ENCODE measurements around the gene C2CD3. TPM values are rescaled to one million over a fixed set of nuclear protein-coding genes. Genes with fewer than 3 reads are reported as not detected.

C2CD3 gene
- total and polyA plus RNA-seq, 9 of the 15 experiments (the other 6 are each of a cell fraction or from before 2014, with no cell fraction given): 4.4 to 20.2 (median 15.4) TPM

DNA sequence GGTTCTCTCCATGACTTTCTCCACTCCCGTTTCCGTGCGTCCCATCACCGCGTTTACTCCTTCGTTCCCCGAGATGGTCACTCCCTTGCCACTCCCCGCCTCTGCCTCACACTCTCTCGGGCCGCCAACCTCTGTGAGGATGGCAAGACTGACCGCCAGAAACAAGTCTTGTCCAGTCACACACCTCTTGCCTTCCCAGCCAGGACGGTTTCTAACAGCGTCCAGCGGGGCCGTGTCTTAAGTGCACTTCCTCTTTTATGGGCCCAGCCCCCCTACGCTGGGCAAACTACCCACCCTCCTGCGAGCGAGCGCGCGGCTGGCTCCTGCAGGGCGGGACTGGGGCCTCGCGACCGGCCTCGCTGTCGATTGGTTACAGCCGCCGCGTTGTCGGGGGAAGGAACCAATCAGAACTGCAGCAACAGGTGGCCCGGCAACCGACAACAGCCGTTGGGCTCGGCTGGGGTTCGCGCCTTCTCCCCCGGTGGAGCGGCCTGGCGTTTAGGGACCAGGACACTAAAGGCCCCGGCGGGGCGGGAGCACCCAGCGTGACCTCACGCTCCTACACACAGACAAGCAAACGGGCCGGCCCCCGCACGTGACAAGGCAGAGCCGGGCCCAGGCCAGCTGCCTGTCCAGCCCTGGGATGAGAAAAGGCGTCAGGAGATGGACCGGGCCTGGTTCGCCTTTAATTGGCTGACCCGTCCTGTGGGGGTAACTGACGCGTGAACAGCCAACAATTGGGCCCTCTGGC is 187.6 kb downstream of the C2CD3 start (continued):
- TF ChIP-seq, protein P1, sequence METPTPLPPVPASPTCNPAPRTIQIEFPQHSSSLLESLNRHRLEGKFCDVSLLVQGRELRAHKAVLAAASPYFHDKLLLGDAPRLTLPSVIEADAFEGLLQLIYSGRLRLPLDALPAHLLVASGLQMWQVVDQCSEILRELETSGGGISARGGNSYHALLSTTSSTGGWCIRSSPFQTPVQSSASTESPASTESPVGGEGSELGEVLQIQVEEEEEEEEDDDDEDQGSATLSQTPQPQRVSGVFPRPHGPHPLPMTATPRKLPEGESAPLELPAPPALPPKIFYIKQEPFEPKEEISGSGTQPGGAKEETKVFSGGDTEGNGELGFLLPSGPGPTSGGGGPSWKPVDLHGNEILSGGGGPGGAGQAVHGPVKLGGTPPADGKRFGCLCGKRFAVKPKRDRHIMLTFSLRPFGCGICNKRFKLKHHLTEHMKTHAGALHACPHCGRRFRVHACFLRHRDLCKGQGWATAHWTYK (CRISPR knock-in tag; IDR thresholded peaks at IDR 0.05): peak; percentile 88
- TF ChIP-seq ILF3 (IDR thresholded peaks at IDR 0.05; ENCODE audit: borderline replicate concordance): no peak
- TF ChIP-seq BACH1 (tag; IDR thresholded peaks at IDR 0.05): no peak; the same call in 1 of the 2 replicates
- TF ChIP-seq, protein P2, sequence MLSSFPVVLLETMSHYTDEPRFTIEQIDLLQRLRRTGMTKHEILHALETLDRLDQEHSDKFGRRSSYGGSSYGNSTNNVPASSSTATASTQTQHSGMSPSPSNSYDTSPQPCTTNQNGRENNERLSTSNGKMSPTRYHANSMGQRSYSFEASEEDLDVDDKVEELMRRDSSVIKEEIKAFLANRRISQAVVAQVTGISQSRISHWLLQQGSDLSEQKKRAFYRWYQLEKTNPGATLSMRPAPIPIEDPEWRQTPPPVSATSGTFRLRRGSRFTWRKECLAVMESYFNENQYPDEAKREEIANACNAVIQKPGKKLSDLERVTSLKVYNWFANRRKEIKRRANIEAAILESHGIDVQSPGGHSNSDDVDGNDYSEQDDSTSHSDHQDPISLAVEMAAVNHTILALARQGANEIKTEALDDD (IDR thresholded peaks at IDR 0.05): peak; percentile 27; the same call in 1 of the 2 replicates
- TF ChIP-seq, protein P3, sequence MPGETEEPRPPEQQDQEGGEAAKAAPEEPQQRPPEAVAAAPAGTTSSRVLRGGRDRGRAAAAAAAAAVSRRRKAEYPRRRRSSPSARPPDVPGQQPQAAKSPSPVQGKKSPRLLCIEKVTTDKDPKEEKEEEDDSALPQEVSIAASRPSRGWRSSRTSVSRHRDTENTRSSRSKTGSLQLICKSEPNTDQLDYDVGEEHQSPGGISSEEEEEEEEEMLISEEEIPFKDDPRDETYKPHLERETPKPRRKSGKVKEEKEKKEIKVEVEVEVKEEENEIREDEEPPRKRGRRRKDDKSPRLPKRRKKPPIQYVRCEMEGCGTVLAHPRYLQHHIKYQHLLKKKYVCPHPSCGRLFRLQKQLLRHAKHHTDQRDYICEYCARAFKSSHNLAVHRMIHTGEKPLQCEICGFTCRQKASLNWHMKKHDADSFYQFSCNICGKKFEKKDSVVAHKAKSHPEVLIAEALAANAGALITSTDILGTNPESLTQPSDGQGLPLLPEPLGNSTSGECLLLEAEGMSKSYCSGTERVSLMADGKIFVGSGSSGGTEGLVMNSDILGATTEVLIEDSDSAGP (CRISPR knock-in tag; IDR thresholded peaks at IDR 0.05): peak; percentile 51; the same call in 1 of the 2 replicates
- TF ChIP-seq, protein P4, sequence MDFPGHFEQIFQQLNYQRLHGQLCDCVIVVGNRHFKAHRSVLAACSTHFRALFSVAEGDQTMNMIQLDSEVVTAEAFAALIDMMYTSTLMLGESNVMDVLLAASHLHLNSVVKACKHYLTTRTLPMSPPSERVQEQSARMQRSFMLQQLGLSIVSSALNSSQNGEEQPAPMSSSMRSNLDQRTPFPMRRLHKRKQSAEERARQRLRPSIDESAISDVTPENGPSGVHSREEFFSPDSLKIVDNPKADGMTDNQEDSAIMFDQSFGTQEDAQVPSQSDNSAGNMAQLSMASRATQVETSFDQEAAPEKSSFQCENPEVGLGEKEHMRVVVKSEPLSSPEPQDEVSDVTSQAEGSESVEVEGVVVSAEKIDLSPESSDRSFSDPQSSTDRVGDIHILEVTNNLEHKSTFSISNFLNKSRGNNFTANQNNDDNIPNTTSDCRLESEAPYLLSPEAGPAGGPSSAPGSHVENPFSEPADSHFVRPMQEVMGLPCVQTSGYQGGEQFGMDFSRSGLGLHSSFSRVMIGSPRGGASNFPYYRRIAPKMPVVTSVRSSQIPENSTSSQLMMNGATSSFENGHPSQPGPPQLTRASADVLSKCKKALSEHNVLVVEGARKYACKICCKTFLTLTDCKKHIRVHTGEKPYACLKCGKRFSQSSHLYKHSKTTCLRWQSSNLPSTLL (IDR thresholded peaks at IDR 0.05): no peak
- TF ChIP-seq SMC3 (conservative IDR thresholded peaks at IDR 0.05; ENCODE audit: insufficient read depth, low read depth, low read length): no peak
- peak; percentile 22 for TF ChIP-seq NFRKB (IDR thresholded peaks at IDR 0.05; ENCODE audit: low read depth)
- TF ChIP-seq FOSL1 (tag; conservative IDR thresholded peaks at IDR 0.05): peak; percentile 67
- TF ChIP-seq RBBP5 (IDR thresholded peaks at IDR 0.05; ENCODE audit: borderline replicate concordance, insufficient read depth, low read length, poor library complexity, severe bottlenecking): peak; percentile 34
- TF ChIP-seq ZBTB1 (CRISPR knock-in tag; IDR thresholded peaks at IDR 0.05; ENCODE audit: borderline replicate concordance, low read depth): peak; percentile 77
- TF ChIP-seq NONO (IDR thresholded peaks at IDR 0.05; ENCODE audit: low read depth in 2 of 2, low read length in 1 of 2): no peak; a peak in 1 of 4 replicates
- TF ChIP-seq, protein P5, sequence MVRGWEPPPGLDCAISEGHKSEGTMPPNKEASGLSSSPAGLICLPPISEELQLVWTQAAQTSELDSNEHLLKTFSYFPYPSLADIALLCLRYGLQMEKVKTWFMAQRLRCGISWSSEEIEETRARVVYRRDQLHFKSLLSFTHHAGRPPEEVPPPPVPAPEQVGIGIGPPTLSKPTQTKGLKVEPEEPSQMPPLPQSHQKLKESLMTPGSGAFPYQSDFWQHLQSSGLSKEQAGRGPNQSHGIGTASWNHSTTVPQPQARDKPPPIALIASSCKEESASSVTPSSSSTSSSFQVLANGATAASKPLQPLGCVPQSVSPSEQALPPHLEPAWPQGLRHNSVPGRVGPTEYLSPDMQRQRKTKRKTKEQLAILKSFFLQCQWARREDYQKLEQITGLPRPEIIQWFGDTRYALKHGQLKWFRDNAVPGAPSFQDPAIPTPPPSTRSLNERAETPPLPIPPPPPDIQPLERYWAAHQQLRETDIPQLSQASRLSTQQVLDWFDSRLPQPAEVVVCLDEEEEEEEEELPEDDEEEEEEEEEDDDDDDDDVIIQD (CRISPR knock-in tag; IDR thresholded peaks at IDR 0.05): 0 out of 2 replicates have a peak, but pooled peaks have one; percentile 48
- TF ChIP-seq STAT5A (IDR thresholded peaks at IDR 0.05; ENCODE audit: borderline replicate concordance, low read length): no peak
- TF ChIP-seq MYBL2 (IDR thresholded peaks at IDR 0.05; ENCODE audit: low read depth): peak; percentile 95
- TF ChIP-seq MYBL2 (CRISPR knock-in tag; IDR thresholded peaks at IDR 0.05; ENCODE audit: borderline replicate concordance): no peak
- TF ChIP-seq HDGF (IDR thresholded peaks at IDR 0.05): peak; percentile 85; the same call in 1 of the 2 replicates
- no peak; the same call in none of the 2 replicates for TF ChIP-seq DMBX1 (CRISPR knock-in tag; IDR thresholded peaks at IDR 0.05; ENCODE audit: borderline replicate concordance)
- no peak for TF ChIP-seq TCF7L2 (IDR thresholded peaks at IDR 0.05; ENCODE audit: low read depth, low read length)
- no peak for TF ChIP-seq ZNF146 (CRISPR knock-in tag; IDR thresholded peaks at IDR 0.05; ENCODE audit: unreplicated experiment)
